GM21717 (cell line): ENCODE data around the gene ERG.

Source experiments
- ATAC-seq: cut with Tn5 transposase; IDR thresholded peaks from one replicate; pipeline ENCODE4 v1.9.1; 2021; ENCODE audit warnings: mild to moderate bottlenecking, moderate library complexity; ENCODE audit not compliant: unreplicated experiment

ERG gene

DNA sequence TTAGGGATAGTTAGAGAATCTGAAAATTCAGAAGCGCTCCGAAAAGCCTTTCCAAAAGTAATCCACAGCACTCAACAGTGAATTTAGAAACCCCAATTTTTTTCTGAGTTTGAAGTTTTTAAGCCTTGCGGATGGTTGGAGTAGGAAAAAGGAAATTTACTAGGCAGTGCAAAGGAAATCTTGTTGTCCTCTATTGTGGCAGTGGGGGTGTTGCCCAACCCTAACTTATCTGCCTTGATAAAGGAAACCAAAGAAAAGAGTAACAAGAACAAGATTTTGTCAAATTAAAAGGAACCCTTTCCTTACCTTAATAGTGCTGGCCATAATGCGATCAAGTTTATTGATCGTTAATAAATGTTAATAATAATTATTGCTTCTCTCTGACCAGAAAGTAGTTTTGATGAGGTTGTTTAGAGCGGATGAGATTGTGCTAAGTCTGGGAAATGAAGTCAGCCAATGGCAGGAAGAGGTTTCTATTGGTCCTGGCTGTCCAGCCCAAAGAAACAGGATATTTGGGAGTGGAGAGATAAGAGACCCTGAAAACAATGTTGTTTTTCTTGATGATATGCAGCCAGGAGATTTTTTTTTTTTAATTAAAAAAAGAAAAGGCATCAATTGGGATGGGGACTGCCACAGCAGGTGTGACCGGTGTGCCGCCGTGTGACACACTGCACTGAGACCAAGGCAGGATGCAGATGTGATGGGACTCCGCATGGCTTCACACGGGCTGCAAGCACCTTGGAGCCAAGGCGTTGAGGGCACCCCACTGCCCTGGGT lies at the start of gene ERG:
Gene ERG, minus strand, starts transcription at position 421 of the 777 bp plus-strand sequence. Its CDS starts 97 bp downstream, at position 324.
- no peak for ATAC-seq

GRCh38 chr21:38544661-38545060 lies 46.4 kb upstream of the ERG start:
- ATAC-seq: no peak

DNA sequence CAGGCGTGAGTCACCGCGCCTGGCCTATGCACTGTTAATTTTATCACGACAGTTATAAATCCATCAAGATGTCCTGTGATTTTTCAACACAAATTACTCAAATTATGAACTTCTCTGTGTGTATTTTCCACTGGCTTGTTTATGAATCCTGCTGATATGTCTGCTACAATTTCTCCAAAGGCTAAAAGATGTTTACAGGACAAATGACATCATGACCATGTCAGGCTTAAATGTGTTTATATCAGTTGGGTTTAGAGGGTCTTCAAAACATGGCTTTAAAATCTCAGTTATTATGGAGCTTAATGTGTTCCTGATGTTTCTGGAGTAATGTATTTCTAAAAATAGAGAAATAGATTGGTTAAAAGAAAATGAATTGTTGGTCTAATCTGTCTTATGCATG lies 44.0 kb upstream of the ERG start:
- ATAC-seq: no peak

DNA sequence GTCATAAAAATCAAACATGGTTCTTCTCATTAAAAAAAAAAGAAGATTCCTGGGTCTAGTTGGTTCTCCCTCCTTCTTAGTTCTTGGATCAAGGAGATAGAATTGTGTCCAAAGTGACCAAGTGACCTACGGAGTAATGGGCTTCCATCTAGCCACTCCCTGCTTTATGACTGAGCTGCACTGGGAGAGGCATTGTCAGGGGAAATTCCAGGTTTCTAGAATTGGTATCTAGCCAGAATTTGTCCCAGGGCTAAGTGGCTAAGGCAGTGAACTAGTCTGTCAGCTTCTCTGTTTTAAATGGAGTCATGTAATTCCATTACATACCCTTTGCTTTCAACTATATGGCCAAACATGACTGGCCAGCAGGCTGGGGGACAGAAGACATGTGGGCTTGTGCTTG lies 40.1 kb upstream of the ERG start:
- no peak for ATAC-seq

- ATAC-seq: no peak
These were observed 36.3 kb upstream of the ERG start for GRCh38 chr21:38534591-38534990.

DNA sequence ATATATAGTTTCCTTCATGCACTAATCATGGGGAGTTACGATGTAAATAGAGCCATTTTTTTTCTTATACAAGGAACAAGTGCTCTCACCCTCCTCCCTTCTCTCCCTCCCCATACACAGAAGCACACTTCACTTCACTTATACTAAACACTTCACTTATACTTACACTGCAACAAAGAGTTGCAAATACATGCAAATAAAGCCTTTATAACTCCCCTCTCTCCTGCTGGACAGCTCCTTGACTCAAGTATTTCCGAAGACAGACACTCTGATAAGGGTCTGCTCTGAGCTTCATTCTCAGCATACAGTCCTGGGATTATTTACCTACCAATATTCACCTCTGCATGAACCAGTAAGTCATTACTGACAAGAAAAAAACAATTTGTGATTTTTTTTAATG lies 35.6 kb upstream of the ERG start:
- ATAC-seq: no peak

DNA sequence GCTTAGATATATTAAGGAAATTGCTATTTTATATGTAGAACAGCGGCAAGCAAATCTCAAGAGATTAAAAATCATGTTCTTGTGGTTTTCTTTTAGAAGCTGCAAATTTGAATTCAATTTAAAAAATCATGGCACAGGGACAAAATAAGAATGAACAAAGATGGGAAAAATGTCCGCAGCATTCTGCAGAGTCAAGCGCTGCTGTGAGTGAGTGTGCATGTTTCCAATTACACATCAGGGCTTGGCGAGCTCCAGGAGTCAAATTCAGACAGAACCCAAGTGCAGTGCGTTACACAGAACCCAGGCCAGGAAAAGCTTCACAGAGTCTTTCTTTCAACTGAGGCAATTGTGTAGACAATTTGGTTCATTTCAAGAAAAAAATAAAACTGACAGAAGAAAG lies 33.3 kb upstream of the ERG start:
- ATAC-seq: no peak

- ATAC-seq: no peak
These were observed 32.8 kb upstream of the ERG start for GRCh38 chr21:38531039-38531541.

DNA sequence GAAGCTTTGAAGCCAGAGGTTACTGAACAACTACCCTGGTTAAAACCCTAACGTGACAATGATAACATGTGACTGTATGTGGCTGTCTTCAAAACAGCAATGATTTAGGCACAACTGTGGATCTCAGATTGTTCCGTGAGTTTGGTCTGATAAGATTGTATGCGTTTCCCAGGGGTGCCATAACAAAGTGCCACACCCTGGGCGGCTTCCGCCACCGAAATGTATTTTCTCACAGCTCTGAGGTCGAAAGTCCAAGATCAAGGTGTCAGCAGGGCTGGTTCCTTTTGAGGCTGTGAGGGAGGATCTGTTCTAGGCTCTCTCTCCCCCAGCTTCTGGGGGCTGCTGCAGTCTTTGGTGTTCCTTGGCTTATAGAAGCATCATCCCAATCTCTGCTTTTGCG lies 29.5 kb upstream of the ERG start:
- ATAC-seq: no peak

GRCh38 chr21:38525454-38525853 lies 27.2 kb upstream of the ERG start:
- no peak for ATAC-seq

- no peak for ATAC-seq
These were observed 26.2 kb upstream of the ERG start for GRCh38 chr21:38524168-38525153.

GRCh38 chr21:38520511-38520910 lies 22.2 kb upstream of the ERG start:
- ATAC-seq: no peak

GRCh38 chr21:38511662-38512243 lies 13.5 kb upstream of the ERG start:
- no peak for ATAC-seq

- ATAC-seq: no peak
These were observed 12.9 kb upstream of the ERG start for GRCh38 chr21:38511198-38511597.

- no peak for ATAC-seq
These were observed 9.2 kb upstream of the ERG start for GRCh38 chr21:38507374-38507942.

DNA sequence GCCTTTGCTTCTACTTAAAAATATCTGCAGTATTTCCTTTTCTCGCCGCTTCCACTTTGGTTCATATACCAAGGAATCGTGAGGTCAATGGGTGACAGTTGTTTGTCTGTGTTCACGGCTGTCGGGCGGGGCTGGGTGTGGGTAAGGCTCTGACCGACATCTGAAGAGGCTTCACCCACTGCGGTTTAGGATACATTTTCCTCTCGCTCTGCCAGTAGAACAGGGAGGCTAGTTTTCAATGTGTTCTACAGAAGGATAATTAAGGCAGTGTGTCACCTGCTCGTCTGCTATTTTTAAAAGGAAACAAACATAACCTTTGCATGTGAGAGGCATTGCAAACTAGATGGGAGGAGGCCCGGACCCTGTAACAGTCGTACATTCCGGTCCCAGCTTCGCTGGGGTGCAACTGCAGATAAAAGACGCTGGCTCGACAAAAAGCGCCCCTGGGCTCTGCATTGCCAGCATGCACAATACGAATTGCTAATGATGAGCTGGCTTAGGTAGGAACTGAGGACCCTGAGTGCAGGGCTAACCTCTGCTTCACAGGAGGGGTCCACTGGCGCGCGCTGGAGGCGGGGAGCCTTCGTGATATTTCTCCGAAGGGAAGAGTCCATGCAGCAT lies 8.5 kb upstream of the ERG start:
- ATAC-seq: no peak

- no peak for ATAC-seq
These were observed 7.6 kb upstream of the ERG start for GRCh38 chr21:38505654-38506523.

GRCh38 chr21:38504066-38504465 lies 5.8 kb upstream of the ERG start:
- no peak for ATAC-seq

GRCh38 chr21:38503583-38503982 lies 5.3 kb upstream of the ERG start:
- no peak for ATAC-seq

DNA sequence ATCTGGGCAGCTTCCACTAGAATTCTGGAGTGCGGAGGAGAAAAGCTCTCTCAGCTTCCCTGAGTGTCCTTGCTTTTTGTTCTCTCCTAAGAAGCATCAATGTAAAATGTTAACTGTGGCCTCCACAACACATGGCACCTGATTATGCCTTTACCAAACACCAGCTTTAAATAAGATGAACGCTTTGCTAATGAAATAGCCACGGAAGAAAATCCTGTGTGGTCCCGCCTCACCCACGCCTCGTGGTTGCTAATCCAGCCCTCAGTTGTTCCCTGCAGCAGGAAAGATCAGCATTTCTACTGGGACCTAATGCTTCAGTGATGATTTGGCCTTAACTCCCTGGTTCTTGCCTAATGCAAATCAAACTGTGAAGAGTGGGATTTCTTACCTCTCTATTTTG lies 1.8 kb upstream of the ERG start:
- no peak for ATAC-seq
